ENCODE data around the gene PBX2. TPM values are rescaled to one million over a fixed set of nuclear protein-coding genes. Genes with fewer than 3 reads are reported as not detected.
"Not testable (repeated sequence)": the region's sequence is repeated elsewhere in the genome, so short reads cannot be mapped to it uniquely, and the experiment has no call there.

Gene PBX2
- total and polyA plus RNA-seq, 2 of the 4 experiments (the other 2 are of a cell fraction) = 17.7 to 56.8 TPM

DNA sequence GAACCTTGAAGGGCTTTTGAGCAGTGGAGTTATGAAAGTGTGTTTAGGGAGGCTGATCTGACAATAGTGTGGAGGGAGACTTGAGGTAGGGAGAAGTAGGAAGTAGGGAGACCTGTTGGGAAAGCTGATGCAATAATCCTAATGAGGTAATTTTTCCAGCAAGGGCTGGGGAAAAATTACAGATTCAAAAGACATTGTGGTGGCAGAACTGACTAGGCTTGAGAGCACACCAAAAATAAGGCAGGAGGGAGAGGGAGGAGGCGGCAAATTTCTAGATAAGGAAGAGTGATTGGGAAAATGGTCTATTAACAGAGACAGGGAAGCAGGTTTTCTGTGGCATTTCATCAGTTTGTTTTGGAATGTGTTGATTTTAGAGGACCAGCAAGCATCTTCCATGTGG lies 43.7 kb downstream of the PBX2 start:
- no peak overlapping the region for H3K14ac ChIP-seq (replicated peaks; ENCODE audit: low read depth, low read length)
- peak overlapping the region; percentile 4; the same call in 1 of the 2 replicates for H2BK20ac ChIP-seq (ENCODE audit: low read depth, low read length)
- no peaks in the 10 kb centered on the region for H3K79me1 ChIP-seq (ENCODE audit: low read depth in 1 of 2, low read length in 2 of 2)
- dilution Hi-C loops (cut with HindIII; ENCODE audit: low sequenced_read_pairs, unreplicated experiment) (no loop called here), intact Hi-C loops (cut with micrococcal nuclease) (no loop called here), in situ Hi-C loops (cut with MboI; ENCODE audit: low sequenced_read_pairs) (no loop called here)
- H4K20me1 ChIP-seq (ENCODE audit: insufficient read depth, low read length) = no peaks in the 10 kb centered on the region
- peaks cover 27% of the 10 kb centered on the region for H3K27me3 ChIP-seq (ENCODE audit: control insufficient read depth, insufficient read depth, low read length)
- H3K9ac ChIP-seq (ENCODE audit: low read depth, low read length) = 0 out of 2 replicates have a peak overlapping the region, but pooled peaks have one; percentile 17
- no peak overlapping the region for H4K5ac ChIP-seq (ENCODE audit: low read depth, low read length)
- H3K4me3 ChIP-seq (ENCODE audit: insufficient read depth, low read depth, low read length) = no peak overlapping the region
- peaks cover 4% of the 10 kb centered on the region; the same call in 1 of the 2 replicates for H3K4me1 ChIP-seq (ENCODE audit: control insufficient read depth, insufficient read depth, low read length)
- no peak overlapping the region for H2AK5ac ChIP-seq (ENCODE audit: low read depth, low read length)
- H3K9me1 ChIP-seq (ENCODE audit: insufficient read depth, low read length) = 0 out of 2 replicates have a peak, but pooled peaks cover 3% of the 10 kb centered on the region
- no peak for DNase-seq
- H4K91ac ChIP-seq (ENCODE audit: insufficient read depth, low read depth, low read length) = no peak overlapping the region
- H4K8ac ChIP-seq (ENCODE audit: low read depth in 2 of 2, low read length in 2 of 2) = no peak overlapping the region
- ATAC-seq (ENCODE audit: low read depth) = no peak
- TF ChIP-seq POLR2A (IDR thresholded peaks at IDR 0.05; ENCODE audit: low read depth, low read length) (no peak), CEBPB (IDR thresholded peaks at IDR 0.05; ENCODE audit: low read depth, low read length) (peak; percentile 54; the same call in 1 of the 2 replicates), NFE2L2 (IDR thresholded peaks at IDR 0.05; ENCODE audit: low read depth, low read length) (no peak), FOS (IDR thresholded peaks at IDR 0.05; ENCODE audit: low read depth, low read length) (no peak)
- no peak overlapping the region for H3K4ac ChIP-seq (ENCODE audit: low read depth, low read length)
- peaks cover 2% of the 10 kb centered on the region; the same call in 1 of the 2 replicates for H3K36me3 ChIP-seq (ENCODE audit: control insufficient read depth, insufficient read depth, low read length)
- H2AFZ ChIP-seq (replicated peaks; ENCODE audit: low read length, poor library complexity) = no peak overlapping the region
- no TSS peak for BruUV-seq (replicated peaks)
- no peak overlapping the region for H3K4me2 ChIP-seq (ENCODE audit: low read depth, low read length)
- H2BK5ac ChIP-seq (ENCODE audit: low read depth, low read length, poor library complexity, severe bottlenecking) = no peak overlapping the region
- H3K9me3 ChIP-seq (ENCODE audit: control insufficient read depth, insufficient read depth, low read length) = peaks cover 2% of the 10 kb centered on the region; the same call in 1 of the 2 replicates
- H3K27ac ChIP-seq (ENCODE audit: insufficient read depth, low read length) = no peak overlapping the region
- no peak overlapping the region for H2BK120ac ChIP-seq (ENCODE audit: low read depth, low read length)
- H3K56ac ChIP-seq (ENCODE audit: extremely low read depth, insufficient read depth, low read length) = no peak overlapping the region
- no peak overlapping the region for H2AK9ac ChIP-seq (replicated peaks; ENCODE audit: low read depth, low read length, poor library complexity)
- no peak overlapping the region for H3K18ac ChIP-seq (ENCODE audit: low read depth, low read length)
- no peak overlapping the region for H3K23ac ChIP-seq (ENCODE audit: low read depth, low read length)
- ChIA-PET CTCF (interaction anchor here (0.9 kb wide), 2 partner anchors 10 kb away, joined by 3 to 4 read pairs; no protein-coding TSS in a partner anchor), POLR2A (ENCODE audit: unreplicated experiment) (no interaction called here)
- no peak overlapping the region; the same call in 2 of the 3 replicates for H2BK15ac ChIP-seq (ENCODE audit: low read depth, low read length)
- WGBS, 2 experiments (ENCODE audit: extremely low coverage in 2 of 2, insufficient read length in 1 of 2) = no CpG with 5 or more reads among the region's 1 CpG

DNA sequence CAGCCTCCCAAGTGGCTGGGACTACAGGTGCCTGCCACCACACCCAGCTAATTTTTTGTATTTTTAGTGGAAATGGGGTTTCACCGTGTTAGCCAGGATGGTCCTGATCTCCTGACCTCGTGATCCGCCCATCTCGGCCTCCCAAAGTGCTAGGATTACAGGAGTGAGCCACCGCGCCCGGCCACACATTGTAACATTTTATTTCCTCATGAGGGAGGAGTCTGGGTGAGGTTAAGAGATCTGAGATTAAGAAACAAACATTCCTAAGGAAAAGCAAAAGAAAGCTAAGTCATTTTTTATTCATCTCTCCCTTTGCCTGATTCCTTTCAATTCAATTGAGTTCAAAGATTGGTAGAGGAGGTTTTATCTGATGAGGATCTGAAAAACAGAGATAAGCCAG lies 45.8 kb downstream of the PBX2 start:
- H3K9ac ChIP-seq (ENCODE audit: low read depth, low read length); H3K9me1 ChIP-seq (ENCODE audit: insufficient read depth, low read length); in situ Hi-C loops (cut with MboI; ENCODE audit: low sequenced_read_pairs); H4K20me1 ChIP-seq (ENCODE audit: insufficient read depth, low read length); BruUV-seq (replicated peaks); H3K4me3 ChIP-seq (ENCODE audit: insufficient read depth, low read depth, low read length); H4K91ac ChIP-seq (ENCODE audit: insufficient read depth, low read depth, low read length); ATAC-seq (ENCODE audit: low read depth); H4K5ac ChIP-seq (ENCODE audit: low read depth, low read length); dilution Hi-C loops (cut with HindIII; ENCODE audit: low sequenced_read_pairs, unreplicated experiment); H3K4me1 ChIP-seq (ENCODE audit: control insufficient read depth, insufficient read depth, low read length); H3K4me2 ChIP-seq (ENCODE audit: low read depth, low read length); H3K14ac ChIP-seq (replicated peaks; ENCODE audit: low read depth, low read length); H2BK20ac ChIP-seq (ENCODE audit: low read depth, low read length); DNase-seq; H3K4ac ChIP-seq (ENCODE audit: low read depth, low read length); intact Hi-C loops (cut with micrococcal nuclease); H3K36me3 ChIP-seq (ENCODE audit: control insufficient read depth, insufficient read depth, low read length); H3K79me1 ChIP-seq (ENCODE audit: low read depth in 1 of 2, low read length in 2 of 2); CTCF ChIA-PET; H3K9me3 ChIP-seq (ENCODE audit: control insufficient read depth, insufficient read depth, low read length); H2AK9ac ChIP-seq (replicated peaks; ENCODE audit: low read depth, low read length, poor library complexity); H2AK5ac ChIP-seq (ENCODE audit: low read depth, low read length); H4K8ac ChIP-seq (ENCODE audit: low read depth in 2 of 2, low read length in 2 of 2); H2AFZ ChIP-seq (replicated peaks; ENCODE audit: low read length, poor library complexity); H3K23ac ChIP-seq (ENCODE audit: low read depth, low read length); H3K18ac ChIP-seq (ENCODE audit: low read depth, low read length); H3K27ac ChIP-seq (ENCODE audit: insufficient read depth, low read length); H2BK15ac ChIP-seq (ENCODE audit: low read depth, low read length); H2BK120ac ChIP-seq (ENCODE audit: low read depth, low read length); H2BK5ac ChIP-seq (ENCODE audit: low read depth, low read length, poor library complexity, severe bottlenecking); H3K56ac ChIP-seq (ENCODE audit: extremely low read depth, insufficient read depth, low read length): not testable (repeated sequence)
- POLR2A ChIA-PET (ENCODE audit: unreplicated experiment) = interaction anchor here (0.6 kb wide), 1 partner anchor 16 kb away, joined by 6 read pairs; the partner anchor contains the start of gene ATF6B
- peaks cover 27% of the 10 kb centered on the region for H3K27me3 ChIP-seq (ENCODE audit: control insufficient read depth, insufficient read depth, low read length)
- no CpG with 5 or more reads among the region's 7 CpGs for WGBS, 2 experiments (ENCODE audit: extremely low coverage in 2 of 2, insufficient read length in 1 of 2)
